A549 (cell line): ENCODE results near the gene EIF4G3. TPM values are rescaled to one million over a fixed set of nuclear protein-coding genes. Genes with fewer than 3 reads are reported as not detected.

Source experiments
- ATAC-seq, 2 experiments: fragments of 200-7000 bp in 1 of 2; fragments of >200 bp in 1 of 2; cut with Nextera tagmentation in 1 of 2; cut with Tn5 transposase in 1 of 2; 3 replicates each; pipeline versions ENCODE4 v1.8.0 to v1.9.1; 2018 to 2020; ENCODE audit warnings: mild to moderate bottlenecking in 1 of 2, moderate library complexity in 1 of 2
- CTCF ChIA-PET: fragments of 300-600 bp; sonication (Branson Sonifier 250); formaldehyde crosslinking; extraction: SDS; loops from one replicate; lab custom pipeline; 2021; ENCODE audit warnings: antibody characterized with exemption, inconsistent platforms; lab: Yijun Ruan, JAX
- POLR2A ChIA-PET: fragments of 350-600 bp; formaldehyde crosslinking; extraction: SDS; loops from one replicate; lab custom pipeline; 2021; ENCODE audit warnings: antibody characterized with exemption, inconsistent platforms; lab: Yijun Ruan, JAX
- DNase-seq, 2 experiments: peaks; one replicate each; pipeline versions ENCODE4 v3.0.0 to v3.0.0-alpha.2; 2011 to 2016; ENCODE audit warnings: low read depth in 1 of 2, low spot score in 1 of 2
- FAIRE-seq: peaks from 2 replicates; lab custom pipeline; 2011; peaks lifted over from hg19 to GRCh38; lab: Jason Lieb, UNC
- H3K27ac ChIP-seq, 2 experiments: fragments of >200 bp; sonication (Bioruptor Twin); formaldehyde crosslinking; 3 replicates each; pipeline ENCODE4 v1.5.1; 2016 to 2017
- H3K4me1 ChIP-seq: fragments of >200 bp; sonication (Bioruptor Twin); formaldehyde crosslinking; 3 replicates; pipeline ENCODE4 v1.6.1; 2016
- H3K4me2 ChIP-seq: fragments of >200 bp; sonication (Bioruptor Twin); formaldehyde crosslinking; 3 replicates; pipeline ENCODE4 v1.6.1; 2016
- H3K4me3 ChIP-seq: fragments of >200 bp; sonication (Bioruptor Twin); formaldehyde crosslinking; 3 replicates; pipeline ENCODE4 v1.5.1; 2016
- H3K9me3 ChIP-seq: fragments of >200 bp; sonication (Bioruptor Twin); formaldehyde crosslinking; 3 replicates; pipeline ENCODE4 v1.6.1; 2016
- CBX2 ChIP-seq: fragments of 200-600 bp; sonication (generic); IDR thresholded peaks from 2 replicates; pipeline ENCODE4 v1.6.1; 2016; ENCODE audit warnings: low read depth, mild to moderate bottlenecking, borderline replicate concordance
- CEBPB ChIP-seq, 2 experiments: fragments of >200 bp in 1 of 2; sonication (Bioruptor Twin) in 1 of 2; formaldehyde crosslinking in 1 of 2; IDR thresholded peaks; 2 replicates each; pipeline ENCODE4 v1.6.1; 2012 to 2016
- CHD2 ChIP-seq: fragments of 150-350 bp; IDR thresholded peaks from 2 replicates; pipeline ENCODE4 v1.6.1; 2014; ENCODE audit warnings: low read length; ENCODE audit not compliant: partially characterized antibody
- EHF ChIP-seq: fragments of 250-450 bp; sonication (Bioruptor Pico); IDR thresholded peaks from 2 replicates; pipeline ENCODE4 v1.5.0; 2020; ENCODE audit warnings: mild to moderate bottlenecking
- FOSB ChIP-seq: fragments of 250-450 bp; sonication (Bioruptor Pico); IDR thresholded peaks from 2 replicates; pipeline ENCODE4 v1.5.0; 2020; ENCODE audit warnings: mild to moderate bottlenecking, moderate library complexity
- FOXS1 ChIP-seq: fragments of 250-450 bp; sonication (Bioruptor Pico); IDR thresholded peaks from 2 replicates; pipeline ENCODE4 v1.5.0; 2020; ENCODE audit warnings: mild to moderate bottlenecking, moderate library complexity
- HDAC2 ChIP-seq: fragments of 200-600 bp; sonication (generic); IDR thresholded peaks from 2 replicates; pipeline ENCODE4 v1.6.1; 2016
- HEYL ChIP-seq: fragments of 250-450 bp; sonication (Bioruptor Pico); IDR thresholded peaks from 2 replicates; pipeline ENCODE4 v1.8.0; 2021; ENCODE audit warnings: mild to moderate bottlenecking, moderate library complexity
- JUN ChIP-seq, 2 experiments: fragments of >200 bp; sonication (Bioruptor Twin); formaldehyde crosslinking; IDR thresholded peaks; 2 replicates in 1 of 2; 3 replicates in 1 of 2; pipeline ENCODE4 v1.6.1; 2016 to 2017
- KDM1A ChIP-seq: fragments of 200-600 bp; sonication (generic); IDR thresholded peaks from 2 replicates; pipeline ENCODE4 v1.6.1; 2016; ENCODE audit warnings: low read depth, mild to moderate bottlenecking
- NPAS2 ChIP-seq: fragments of 250-450 bp; sonication (Bioruptor Pico); IDR thresholded peaks from 2 replicates; pipeline ENCODE4 v1.8.0; 2022; ENCODE audit warnings: mild to moderate bottlenecking, moderate library complexity, borderline replicate concordance
- NR3C1 ChIP-seq: fragments of >200 bp; sonication (Bioruptor Twin); formaldehyde crosslinking; IDR thresholded peaks from 3 replicates; pipeline ENCODE4 v1.6.1; 2017
- PHF8 ChIP-seq: fragments of 200-600 bp; sonication (generic); IDR thresholded peaks from 2 replicates; pipeline ENCODE4 v1.6.1; 2016; ENCODE audit warnings: low read depth, mild to moderate bottlenecking, antibody characterized with exemption, moderate library complexity, borderline replicate concordance
- RAD21 ChIP-seq, 2 experiments: fragments of >200 bp in 1 of 2; sonication (Bioruptor Twin) in 1 of 2; formaldehyde crosslinking in 1 of 2; IDR thresholded peaks in 1 of 2; conservative IDR thresholded peaks in 1 of 2; 2 replicates in 1 of 2; 3 replicates in 1 of 2; pipeline ENCODE4 v1.6.1; 2012 to 2018; ENCODE audit warnings: inconsistent platforms in 1 of 2
- RARB ChIP-seq: fragments of 250-450 bp; sonication (Bioruptor Pico); IDR thresholded peaks from 2 replicates; pipeline ENCODE4 v1.8.0; 2021; ENCODE audit warnings: mild to moderate bottlenecking, moderate library complexity
- RFX5 ChIP-seq: fragments of 450-650 bp; IDR thresholded peaks from 2 replicates; pipeline ENCODE4 v1.7.1; 2014; ENCODE audit warnings: antibody characterized with exemption, mild to moderate bottlenecking, moderate library complexity
- TP53 ChIP-seq: fragments of 250-450 bp; sonication (Bioruptor Pico); IDR thresholded peaks from 2 replicates; pipeline ENCODE4 v1.5.0; 2021; ENCODE audit warnings: mild to moderate bottlenecking, moderate library complexity
- ZNF302 ChIP-seq: fragments of 250-450 bp; sonication (Bioruptor Pico); IDR thresholded peaks from 2 replicates; pipeline ENCODE4 v1.9.0; 2021; ENCODE audit warnings: inconsistent platforms, mild to moderate bottlenecking, moderate library complexity
- ZSCAN20 ChIP-seq: fragments of 250-450 bp; sonication (Bioruptor Pico); IDR thresholded peaks from 2 replicates; pipeline ENCODE4 v1.8.0; 2022; ENCODE audit warnings: mild to moderate bottlenecking, moderate library complexity
- WGBS: methylation state at CpG from one replicate; pipeline ENCODE4 v1.1.6; 2017; ENCODE audit errors: missing lambda C conversion rate; 5-methylcytosine and 5-hydroxymethylcytosine counted together
- polyA plus RNA-seq, 4 experiments: library from polyadenylated mRNA; depleted of rRNA in 3 of 4; stranded (reverse); fragments of >200 nt; fragmentation: RNase III in 1 of 4; extraction: RNeasy Plus Mini Kit Qiagen cat#74134 plus additional on column Dnase treatment in 1 of 4; gene quantifications; 2 replicates in 3 of 4; 3 replicates in 1 of 4; pipeline ENCODE4 v1.2.3, GENCODE V29; 2011 to 2017
- TF ChIP-seq, protein P1 (sequence below): IDR thresholded peaks from 2 replicates; pipeline ENCODE4 v1.6.1; 2012
- TF ChIP-seq, protein P2 (sequence below): fragments of 450-650 bp; IDR thresholded peaks from 2 replicates; pipeline ENCODE4 v1.6.1; 2014; ENCODE audit warnings: antibody characterized with exemption
- TF ChIP-seq, protein P3 (sequence below): fragments of >200 bp; sonication (Bioruptor Twin); formaldehyde crosslinking; IDR thresholded peaks from 2 replicates; pipeline ENCODE4 v1.6.1; 2016
- TF ChIP-seq, protein P4 (sequence below): fragments of 250-450 bp; sonication (Bioruptor Pico); IDR thresholded peaks from 2 replicates; pipeline ENCODE4 v1.5.0; 2020; ENCODE audit warnings: low read depth, mild to moderate bottlenecking, moderate library complexity
- TF ChIP-seq, protein P5 (sequence below): IDR thresholded peaks from 2 replicates; pipeline ENCODE4 v1.6.1; 2012; ENCODE audit warnings: low read depth, borderline replicate concordance
- TF ChIP-seq, protein P6 (sequence below): fragments of 150-350 bp; IDR thresholded peaks from 2 replicates; pipeline ENCODE4 v1.6.1; 2014; ENCODE audit warnings: low read depth, mild to moderate bottlenecking, low read length

Gene EIF4G3
- polyA plus RNA-seq, 2 of the 4 experiments (the other 2 are of a cell fraction) = 25.0 to 51.3 TPM

DNA sequence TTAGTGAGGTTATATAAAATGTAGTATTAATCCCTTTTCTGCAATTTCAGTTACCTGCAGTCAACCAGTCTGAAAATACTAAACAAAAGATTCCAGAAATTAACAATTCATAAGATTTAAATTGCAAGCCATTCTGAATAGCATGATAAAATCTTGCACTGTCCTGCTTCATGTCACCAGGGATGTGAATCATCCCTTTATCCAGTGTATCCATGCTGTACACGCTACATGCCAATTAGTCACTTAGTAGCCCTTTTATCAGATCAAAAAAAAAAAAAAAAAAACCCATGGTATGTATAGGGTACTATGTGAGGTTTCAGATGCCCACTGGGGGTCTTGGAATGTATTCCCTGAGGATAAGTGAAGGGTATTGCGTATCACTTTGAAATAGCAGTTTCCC is 198.3 kb downstream of the EIF4G3 start:
- no peak overlapping the region for H3K27ac ChIP-seq
- no peak for TF ChIP-seq CEBPB (IDR thresholded peaks at IDR 0.05)
- no peak for TF ChIP-seq FOSB (CRISPR knock-in tag)
- TF ChIP-seq ZSCAN20 (CRISPR knock-in tag) = no peak
- TF ChIP-seq, protein P1, sequence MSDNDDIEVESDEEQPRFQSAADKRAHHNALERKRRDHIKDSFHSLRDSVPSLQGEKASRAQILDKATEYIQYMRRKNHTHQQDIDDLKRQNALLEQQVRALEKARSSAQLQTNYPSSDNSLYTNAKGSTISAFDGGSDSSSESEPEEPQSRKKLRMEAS = no peak

DNA sequence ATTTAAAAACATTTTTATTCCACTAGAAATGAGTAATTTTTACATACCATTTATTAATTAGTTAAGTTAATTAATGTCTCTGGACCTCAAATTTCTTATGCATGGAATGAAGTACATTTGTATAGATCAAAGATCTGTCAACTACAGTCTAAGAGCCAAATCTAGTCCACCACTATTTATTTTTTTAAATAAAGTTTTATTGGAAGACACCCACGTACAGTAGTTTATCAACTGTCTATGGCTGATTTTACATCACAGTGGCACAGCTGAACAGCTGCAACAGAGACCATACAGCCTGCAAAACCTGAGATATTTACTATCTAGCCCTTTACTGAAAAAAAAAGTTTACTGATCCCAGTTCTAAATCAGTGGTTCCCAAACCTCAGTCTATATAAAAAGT is 201.0 kb downstream of the EIF4G3 start:
- ChIA-PET CTCF (interaction anchor here (0.6 kb wide), 1 partner anchor 194 kb away, joined by 3 read pairs; no protein-coding TSS in a partner anchor), POLR2A (no interaction called here)
- no peak overlapping the region for H3K4me3 ChIP-seq
- no peaks in the 10 kb centered on the region for H3K4me1 ChIP-seq
- FAIRE-seq (no peak), DNase-seq (no peak), ATAC-seq (no peak)
- no peak overlapping the region for H3K4me2 ChIP-seq
- WGBS = 88% methylated on average over 1 of the region's 1 CpG
- TF ChIP-seq RFX5 = no peak
- TF ChIP-seq, protein P2, sequence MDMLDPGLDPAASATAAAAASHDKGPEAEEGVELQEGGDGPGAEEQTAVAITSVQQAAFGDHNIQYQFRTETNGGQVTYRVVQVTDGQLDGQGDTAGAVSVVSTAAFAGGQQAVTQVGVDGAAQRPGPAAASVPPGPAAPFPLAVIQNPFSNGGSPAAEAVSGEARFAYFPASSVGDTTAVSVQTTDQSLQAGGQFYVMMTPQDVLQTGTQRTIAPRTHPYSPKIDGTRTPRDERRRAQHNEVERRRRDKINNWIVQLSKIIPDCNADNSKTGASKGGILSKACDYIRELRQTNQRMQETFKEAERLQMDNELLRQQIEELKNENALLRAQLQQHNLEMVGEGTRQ = no peak
- TF ChIP-seq KDM1A = no peak
- TF ChIP-seq ZSCAN20 (CRISPR knock-in tag) = no peak
- TF ChIP-seq, protein P3, sequence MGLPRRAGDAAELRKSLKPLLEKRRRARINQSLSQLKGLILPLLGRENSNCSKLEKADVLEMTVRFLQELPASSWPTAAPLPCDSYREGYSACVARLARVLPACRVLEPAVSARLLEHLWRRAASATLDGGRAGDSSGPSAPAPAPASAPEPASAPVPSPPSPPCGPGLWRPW = no peak
- TF ChIP-seq, protein P4, sequence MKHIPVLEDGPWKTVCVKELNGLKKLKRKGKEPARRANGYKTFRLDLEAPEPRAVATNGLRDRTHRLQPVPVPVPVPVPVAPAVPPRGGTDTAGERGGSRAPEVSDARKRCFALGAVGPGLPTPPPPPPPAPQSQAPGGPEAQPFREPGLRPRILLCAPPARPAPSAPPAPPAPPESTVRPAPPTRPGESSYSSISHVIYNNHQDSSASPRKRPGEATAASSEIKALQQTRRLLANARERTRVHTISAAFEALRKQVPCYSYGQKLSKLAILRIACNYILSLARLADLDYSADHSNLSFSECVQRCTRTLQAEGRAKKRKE (CRISPR knock-in tag) = no peak
- TF ChIP-seq FOSB (CRISPR knock-in tag) = no peak
- no peak for TF ChIP-seq CHD2
- TF ChIP-seq HEYL (CRISPR knock-in tag) = no peak
- TF ChIP-seq, protein P5, sequence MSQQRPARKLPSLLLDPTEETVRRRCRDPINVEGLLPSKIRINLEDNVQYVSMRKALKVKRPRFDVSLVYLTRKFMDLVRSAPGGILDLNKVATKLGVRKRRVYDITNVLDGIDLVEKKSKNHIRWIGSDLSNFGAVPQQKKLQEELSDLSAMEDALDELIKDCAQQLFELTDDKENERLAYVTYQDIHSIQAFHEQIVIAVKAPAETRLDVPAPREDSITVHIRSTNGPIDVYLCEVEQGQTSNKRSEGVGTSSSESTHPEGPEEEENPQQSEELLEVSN = no peak
- TF ChIP-seq PHF8 = no peak
- no peak for TF ChIP-seq RARB (CRISPR knock-in tag)
- TF ChIP-seq RAD21 (conservative IDR thresholded peaks at IDR 0.05 in 1 of 2, IDR thresholded peaks at IDR 0.05 in 1 of 2) = no peak
- TF ChIP-seq EHF (CRISPR knock-in tag) = no peak
- no peak for TF ChIP-seq NR3C1
- no peak for TF ChIP-seq FOXS1 (CRISPR knock-in tag)
- no peak overlapping the region for H3K27ac ChIP-seq
- no peaks in the 10 kb centered on the region for H3K9me3 ChIP-seq

More for the DNA sequence above, 198.3 kb downstream of the EIF4G3 start:
- H3K4me1 ChIP-seq = peaks cover 8% of the 10 kb centered on the region; the same call in 1 of the 3 replicates
- no peak for DNase-seq
- H3K4me3 ChIP-seq = no peak overlapping the region
- no peak for FAIRE-seq
- CTCF ChIA-PET = no interaction called here
- 100% methylated on average over 2 of the region's 2 CpGs for WGBS
- no peak overlapping the region for H3K4me2 ChIP-seq
- no peaks in the 10 kb centered on the region for H3K9me3 ChIP-seq
- POLR2A ChIA-PET = no interaction called here
- ATAC-seq = no peak

DNA sequence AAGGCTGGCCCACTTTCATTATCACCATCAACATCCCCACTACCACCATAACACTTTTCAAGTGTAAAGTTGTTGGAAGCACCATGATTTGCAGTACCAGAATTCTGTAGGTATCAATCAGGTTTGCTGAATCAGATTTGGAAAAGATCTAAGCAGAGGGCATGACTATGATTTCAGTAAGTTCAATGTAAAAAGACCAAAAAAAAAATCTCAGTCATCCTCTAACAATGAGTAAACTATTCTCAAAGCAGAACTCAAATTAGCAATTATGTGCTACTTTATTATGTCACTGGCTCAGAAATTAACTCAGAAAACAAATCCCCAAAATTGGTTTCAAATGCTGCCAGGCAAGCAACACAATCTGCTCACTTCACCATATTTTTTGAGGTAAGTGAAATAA is 201.7 kb downstream of the EIF4G3 start:
- FAIRE-seq = no peak

More for the DNA sequence above, 201.7 kb downstream of the EIF4G3 start:
- no peak overlapping the region for H3K4me3 ChIP-seq
- no peak for DNase-seq
- TF ChIP-seq FOSB (CRISPR knock-in tag) = no peak
- no peak for TF ChIP-seq ZSCAN20 (CRISPR knock-in tag)
- no peak for TF ChIP-seq NPAS2
- no peak for TF ChIP-seq ZNF302 (CRISPR knock-in tag)
- TF ChIP-seq, protein P1 = no peak
- no peak for TF ChIP-seq CBX2
- TF ChIP-seq, protein P6, sequence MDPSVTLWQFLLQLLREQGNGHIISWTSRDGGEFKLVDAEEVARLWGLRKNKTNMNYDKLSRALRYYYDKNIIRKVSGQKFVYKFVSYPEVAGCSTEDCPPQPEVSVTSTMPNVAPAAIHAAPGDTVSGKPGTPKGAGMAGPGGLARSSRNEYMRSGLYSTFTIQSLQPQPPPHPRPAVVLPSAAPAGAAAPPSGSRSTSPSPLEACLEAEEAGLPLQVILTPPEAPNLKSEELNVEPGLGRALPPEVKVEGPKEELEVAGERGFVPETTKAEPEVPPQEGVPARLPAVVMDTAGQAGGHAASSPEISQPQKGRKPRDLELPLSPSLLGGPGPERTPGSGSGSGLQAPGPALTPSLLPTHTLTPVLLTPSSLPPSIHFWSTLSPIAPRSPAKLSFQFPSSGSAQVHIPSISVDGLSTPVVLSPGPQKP = no peak
- no peak for TF ChIP-seq TP53 (CRISPR knock-in tag)
- no peak for TF ChIP-seq JUN (IDR thresholded peaks at IDR 0.05)
- no peak for TF ChIP-seq HEYL (CRISPR knock-in tag)
- no peak for TF ChIP-seq HDAC2
- H3K9me3 ChIP-seq = no peaks in the 10 kb centered on the region
- no peak overlapping the region for H3K4me2 ChIP-seq
- H3K27ac ChIP-seq = no peak overlapping the region
- ChIA-PET POLR2A (no interaction called here), CTCF (interaction anchor here (0.6 kb wide), 1 partner anchor 194 kb away, joined by 3 read pairs; no protein-coding TSS in a partner anchor)
- ATAC-seq = no peak
- no peaks in the 10 kb centered on the region for H3K4me1 ChIP-seq
